CD14-positive monocyte (primary cell): ENCODE results near the gene GHRH. TPM values are rescaled to one million over a fixed set of nuclear protein-coding genes. Genes with fewer than 3 reads are reported as not detected.

Experiments used
- DNase-seq, 3 donors: peaks; one replicate each; pipeline ENCODE4 v3.0.0-alpha.2; 2011 to 2022
- H2AFZ ChIP-seq: 2 replicates; pipeline ENCODE4 v1.6.0; 2012; ENCODE audit warnings: mild to moderate bottlenecking, low read depth, low read length, inconsistent platforms; ENCODE audit not compliant: insufficient read depth, poor library complexity, severe bottlenecking
- H3K27ac ChIP-seq, 2 donors: 1 replicate in 1 of 2; 2 replicates in 1 of 2; pipeline ENCODE4 v1.5.1; 2012 to 2013; ENCODE audit warnings: low read length in 2 of 2, control low read depth in 1 of 2, inconsistent platforms in 1 of 2, low read depth in 1 of 2, mild to moderate bottlenecking in 1 of 2
- H3K27me3 ChIP-seq, 2 donors: one replicate each; pipeline versions ENCODE4 v1.6.0 to v1.6.1; 2011 to 2013; ENCODE audit warnings: low read length in 2 of 2; ENCODE audit not compliant: control insufficient read depth in 2 of 2, insufficient read depth in 2 of 2
- H3K36me3 ChIP-seq, 2 donors: replicated peaks in 1 of 2; 1 replicate in 1 of 2; 2 replicates in 1 of 2; pipeline versions ENCODE4 v1.5.1 to v1.6.1; 2012 to 2013; ENCODE audit warnings: low read length in 2 of 2, control low read depth in 1 of 2, inconsistent platforms in 1 of 2, mild to moderate bottlenecking in 1 of 2; ENCODE audit not compliant: insufficient read depth in 2 of 2, control insufficient read depth in 1 of 2
- H3K4me1 ChIP-seq, 2 donors: 1 replicate in 1 of 2; 2 replicates in 1 of 2; pipeline versions ENCODE4 v1.5.1 to v1.6.1; 2012 to 2013; ENCODE audit warnings: low read length in 2 of 2, control low read depth in 1 of 2, inconsistent platforms in 1 of 2, mild to moderate bottlenecking in 1 of 2, moderate library complexity in 1 of 2; ENCODE audit not compliant: insufficient read depth in 2 of 2, control insufficient read depth in 1 of 2
- H3K4me2 ChIP-seq: replicated peaks from 2 replicates; pipeline ENCODE3; 2012; ENCODE audit warnings: low read length, moderate library complexity, mild to moderate bottlenecking; ENCODE audit not compliant: poor library complexity, severe bottlenecking; ENCODE audit errors: extremely low read depth
- H3K4me3 ChIP-seq, 3 experiments: fragments of 200-600 bp in 1 of 3; sonication (generic) in 1 of 3; replicated peaks in 1 of 3; 1 replicate in 2 of 3; 2 replicates in 1 of 3; pipeline ENCODE4 v1.5.1; 2011 to 2013; ENCODE audit warnings: low read length in 3 of 3, mild to moderate bottlenecking in 3 of 3, control low read depth in 2 of 3, low read depth in 2 of 3, inconsistent platforms in 1 of 3, moderate library complexity in 1 of 3
- H3K79me2 ChIP-seq: 2 replicates; pipeline ENCODE4 v1.6.0; 2012; ENCODE audit warnings: mild to moderate bottlenecking, control low read depth, inconsistent platforms, low read length, moderate library complexity; ENCODE audit not compliant: insufficient read depth
- H3K9ac ChIP-seq: 2 replicates; pipeline ENCODE4 v1.6.0; 2017; ENCODE audit warnings: low read length, mild to moderate bottlenecking; ENCODE audit not compliant: insufficient read depth, poor library complexity, severe bottlenecking
- H3K9me3 ChIP-seq, 2 donors: replicated peaks in 1 of 2; 1 replicate in 1 of 2; 2 replicates in 1 of 2; pipeline versions ENCODE4 v1.5.1 to v1.6.1; 2012 to 2013; ENCODE audit warnings: low read length in 2 of 2, control low read depth in 1 of 2; ENCODE audit not compliant: control insufficient read depth in 1 of 2, insufficient read depth in 1 of 2
- H4K20me1 ChIP-seq: 2 replicates; pipeline ENCODE4 v1.6.0; 2012; ENCODE audit warnings: mild to moderate bottlenecking, low read length, control low read depth, moderate library complexity; ENCODE audit not compliant: insufficient read depth
- H3K27ac Mint-ChIP-seq, 7 donors: one replicate each; pipeline ENCODE4 v1.8.0; 2020; ENCODE audit warnings: mild to moderate bottlenecking in 7 of 7, mixed read lengths in 7 of 7, moderate library complexity in 6 of 7, inconsistent platforms in 2 of 7
- H3K27me3 Mint-ChIP-seq, 3 donors: one replicate each; pipeline ENCODE4 v1.8.0; 2021 to 2022; ENCODE audit warnings: low read depth in 3 of 3, mild to moderate bottlenecking in 3 of 3, mixed read lengths in 3 of 3, moderate library complexity in 3 of 3, inconsistent platforms in 1 of 3
- H3K36me3 Mint-ChIP-seq, 2 donors: one replicate each; pipeline ENCODE4 v1.8.0; 2020; ENCODE audit warnings: mixed read lengths in 2 of 2, inconsistent platforms in 1 of 2, mild to moderate bottlenecking in 1 of 2
- H3K4me1 Mint-ChIP-seq: one replicate; pipeline ENCODE4 v1.8.0; 2020; ENCODE audit warnings: mild to moderate bottlenecking, mixed read lengths
- H3K4me3 Mint-ChIP-seq, 2 donors: one replicate each; pipeline ENCODE4 v1.8.0; 2020; ENCODE audit warnings: mild to moderate bottlenecking in 2 of 2, mixed read lengths in 2 of 2, moderate library complexity in 1 of 2
- H3K9me3 Mint-ChIP-seq, 7 donors: one replicate each; pipeline ENCODE4 v1.8.0; 2020 to 2022; ENCODE audit warnings: mixed read lengths in 7 of 7, mild to moderate bottlenecking in 6 of 7, moderate library complexity in 6 of 7, inconsistent platforms in 2 of 7
- CTCF ChIP-seq: fragments of 200-600 bp; IDR thresholded peaks from one replicate; pipeline ENCODE4 v1.8.0; 2022; ENCODE audit warnings: antibody characterized with exemption, mild to moderate bottlenecking
- WGBS: methylation state at CpG from one replicate; pipeline ENCODE4 v1.1.5; 2013; ENCODE audit warnings: missing lambda C conversion rate; ENCODE audit not compliant: insufficient coverage; 5-methylcytosine and 5-hydroxymethylcytosine counted together
- intact Hi-C, 2 donors: fragments of 100-400 bp; cut with micrococcal nuclease; formaldehyde crosslinking; loops; one replicate each; pipeline versions ENCODE4 v1.15.0 to v1.15.1; 2023
- polyA plus RNA-seq, 3 donors: library from polyadenylated mRNA; depleted of rRNA in 1 of 3; unstranded in 2 of 3; stranded (reverse) in 1 of 3; fragments of 300-500 nt in 2 of 3; fragments of >200 nt in 1 of 3; fragmentation: Illumina TruSeq in 2 of 3; gene quantifications; 1 replicate in 2 of 3; 2 replicates in 1 of 3; pipeline ENCODE4 v1.2.3, GENCODE V29; 2012 to 2021

GHRH gene
- polyA plus RNA-seq, 3 donors, result not detected

- no CpG with 5 or more reads among the region's 2 CpGs for WGBS
- DNase-seq, result no peak
- H3K4me3 ChIP-seq, result no peak overlapping the region
- TF ChIP-seq CTCF, result no peak
- peaks cover 49% of the 10 kb centered on the region for H4K20me1 ChIP-seq
- Mint-ChIP-seq H3K4me3 (no peak overlapping the region), H3K27me3 (no peaks in the 10 kb centered on the region), H3K27ac (no peak overlapping the region), H3K36me3 (peaks cover 77 to 92% of the 10 kb centered on the region in 2 donors), H3K9me3 (no peaks in the 10 kb centered on the region), H3K4me1 (no peaks in the 10 kb centered on the region)
- no peaks in the 10 kb centered on the region for H3K9me3 ChIP-seq
- H2AFZ ChIP-seq, result no peak overlapping the region
- intact Hi-C loops, result loop anchor here in 1 of 2 donors (2.0 to 5.0 kb wide), 2 partner anchors 181 to 333 kb away; no protein-coding TSS in a partner anchor
- no peaks in the 10 kb centered on the region for H3K27me3 ChIP-seq
- H3K27ac ChIP-seq, result no peak overlapping the region
- peaks cover 40% of the 10 kb centered on the region for H3K79me2 ChIP-seq
- H3K4me2 ChIP-seq, result no peak overlapping the region
- H3K36me3 ChIP-seq, result peaks cover 82 to 100% of the 10 kb centered on the region in 2 donors
- no peaks in the 10 kb centered on the region for H3K4me1 ChIP-seq
- H3K9ac ChIP-seq, result no peak overlapping the region
These were observed 59.8 kb downstream of the GHRH start for GRCh38 chr20:37201827-37202162.

Other genes starting within 250 kb of the GHRH start
- gene RBL1, start 165.8 kb downstream of the GHRH start, polyA plus RNA-seq, result 1 to 10 TPM; 1.5 to 3.7 (median 2.4) TPM
- gene RPN2, start 82.5 kb downstream of the GHRH start, polyA plus RNA-seq, result 100 to 1,000 TPM; 169 to 215 (median 199) TPM
- gene MROH8, start 82.3 kb downstream of the GHRH start, polyA plus RNA-seq, result 1 to 10 TPM in 1 of 3 donors, under 1 TPM in 2; 0.08 to 1.0 (median 0.52) TPM
- gene MANBAL, start 27.8 kb upstream of the GHRH start, polyA plus RNA-seq, result 10 to 100 TPM; 17.1 to 26.3 (median 17.3) TPM
- gene SRC, start 84.3 kb upstream of the GHRH start, polyA plus RNA-seq, result 10 to 100 TPM in 1 of 3 donors, 1 to 10 TPM in 2; 4.9 to 55.1 (median 6.8) TPM